ENCODE measurements around the gene ZIC1. TPM values are rescaled to one million over a fixed set of nuclear protein-coding genes. Genes with fewer than 3 reads are reported as not detected.

ZIC1 gene
- total and polyA plus RNA-seq, 2 experiments from 2014 or later: 15.5 to 18.2 TPM

GRCh38 chr3:147462856-147463255 is 53.7 kb downstream of the ZIC1 start:
- Histone ChIP-seq H3K79me2 (ENCODE audit: insufficient read depth) (no peaks in the 10 kb centered on the region), H3K9me3 (ENCODE audit: low read depth) (no peaks in the 10 kb centered on the region), H4K20me1 (ENCODE audit: insufficient read depth) (no peaks in the 10 kb centered on the region), H2AFZ (no peak overlapping the region), H3K4me3 (no peak overlapping the region), H3K36me3 (ENCODE audit: low read depth) (no peaks in the 10 kb centered on the region), H3K27me3 (replicated peaks; ENCODE audit: insufficient read depth) (no peaks in the 10 kb centered on the region), H3K4me1 (ENCODE audit: insufficient read depth) (no peaks in the 10 kb centered on the region), H3K9ac (no peak overlapping the region), H3K9me2 (ENCODE audit: insufficient read depth) (no peaks in the 10 kb centered on the region), H3F3A (ENCODE audit: insufficient read depth) (no peaks in the 10 kb centered on the region), H3K27ac (no peak overlapping the region), H3K4me2 (ENCODE audit: unreplicated experiment) (no peak overlapping the region)
- in situ Hi-C loops (cut with MboI): no loop called here
- WGBS, 2 experiments (ENCODE audit: low coverage in 1 of 2, low lambda C conversion rate in 2 of 2, missing lambda C conversion rate in 2 of 2): 71 to 74% methylated on average over 1 of the region's 1 CpG
- DNase-seq: no peak
- TF ChIP-seq EZH2phosphoT487 (IDR thresholded peaks at IDR 0.05; ENCODE audit: insufficient read depth, low read depth) (no peak), EZH2 (IDR thresholded peaks at IDR 0.05; ENCODE audit: insufficient read depth, poor library complexity, severe bottlenecking) (no peak)

Other genes with a start within 250 kb of the ZIC1 start
- 1.6 and 7.0 TPM in 2 replicates for gene ZIC4, start 2.8 kb upstream of the ZIC1 start, total RNA-seq (2014; rRNA removed; shearing (Covaris generic))
- 4.3 and 6.3 TPM in 2 replicates for gene ZIC4, start 2.8 kb upstream of the ZIC1 start, polyA plus RNA-seq (2016; fragmentation: Nextera tagmentation; extraction: Ambion mirVana)